Stimulated activated CD4-positive, alpha-beta T cell treated with anti-CD3 and anti-CD28 coated beads, Interleukin-12 subunit alpha, Interleukin-12 subunit beta, amount 100 ng/mL, for 4 hours (primary cell): ENCODE results near the gene ATL2.
"Not testable (repeated sequence)": the region's sequence is repeated elsewhere in the genome, so short reads cannot be mapped to it uniquely, and the experiment has no call there.

Source experiments
- DNase-seq: peaks from one replicate; pipeline ENCODE4 v3.0.0-alpha.2; 2020

ATL2 gene

GRCh38 chr2:38322224-38322914 is 54.7 kb downstream of the ATL2 start:
- no peak for DNase-seq

GRCh38 chr2:38319240-38319639 is 57.8 kb downstream of the ATL2 start:
- DNase-seq: not testable (repeated sequence)

GRCh38 chr2:38317725-38318124 is 59.3 kb downstream of the ATL2 start:
- no peak for DNase-seq

GRCh38 chr2:38315707-38316333 is 61.3 kb downstream of the ATL2 start:
- DNase-seq: no peak

- no peak for DNase-seq
These were observed 68.3 kb downstream of the ATL2 start for GRCh38 chr2:38308821-38309220.

GRCh38 chr2:38301969-38302702 is 74.9 kb downstream of the ATL2 start:
- no peak for DNase-seq

GRCh38 chr2:38301340-38301968 is 75.6 kb downstream of the ATL2 start:
- DNase-seq: no peak

GRCh38 chr2:38298539-38298938 is 78.5 kb downstream of the ATL2 start:
- DNase-seq: no peak

GRCh38 chr2:38296197-38296780 is 80.8 kb downstream of the ATL2 start:
- DNase-seq: no peak

- no peak for DNase-seq
These were observed 82.5 kb downstream of the ATL2 start for GRCh38 chr2:38294597-38294996.

- DNase-seq: no peak
These were observed 83.8 kb downstream of the ATL2 start for GRCh38 chr2:38293152-38293865.

- DNase-seq: no peak
These were observed 86.7 kb downstream of the ATL2 start for GRCh38 chr2:38290332-38290731.

GRCh38 chr2:38284971-38285370 is 92.1 kb downstream of the ATL2 start:
- DNase-seq: no peak

- DNase-seq: no peak
These were observed 95.9 kb downstream of the ATL2 start for GRCh38 chr2:38281095-38281742.

- DNase-seq: no peak
These were observed 97.9 kb downstream of the ATL2 start for GRCh38 chr2:38279201-38279600.

- DNase-seq: not testable (repeated sequence)
These were observed 99.0 kb downstream of the ATL2 start for GRCh38 chr2:38278117-38278438.

- no peak for DNase-seq
These were observed 99.6 kb downstream of the ATL2 start for GRCh38 chr2:38277245-38278116.

GRCh38 chr2:38274286-38275276 is 102.5 kb downstream of the ATL2 start:
- DNase-seq: no peak

- no peak for DNase-seq
These were observed 105.4 kb downstream of the ATL2 start for GRCh38 chr2:38271697-38272096.

GRCh38 chr2:38269421-38269820 is 107.7 kb downstream of the ATL2 start:
- DNase-seq: no peak
